Natural killer cell (primary cell): ENCODE data around the gene COL5A1. TPM values are rescaled to one million over a fixed set of nuclear protein-coding genes. Genes with fewer than 3 reads are reported as not detected.

Source experiments
- ATAC-seq, 3 donors: fragments of 150-1000 bp in 2 of 3; fragments of 200-7000 bp in 1 of 3; cut with Tn5 transposase; 1 replicate in 1 of 3; 2 replicates in 2 of 3; pipeline ENCODE4 v1.10.0; 2021; ENCODE audit warnings: mild to moderate bottlenecking in 2 of 3, moderate library complexity in 2 of 3
- DNase-seq, 2 donors: peaks; one replicate each; pipeline versions ENCODE4 v3.0.0 to v3.0.0-alpha.2; 2013 to 2021; ENCODE audit warnings: mixed read lengths in 1 of 2
- H3K27ac ChIP-seq: one replicate; pipeline ENCODE4 v1.5.1; 2013; ENCODE audit warnings: mild to moderate bottlenecking, low read length
- H3K27me3 ChIP-seq: one replicate; pipeline ENCODE4 v1.6.1; 2013; ENCODE audit warnings: low read length; ENCODE audit not compliant: control insufficient read depth, insufficient read depth
- H3K36me3 ChIP-seq: one replicate; pipeline ENCODE4 v1.6.1; 2013; ENCODE audit warnings: low read length; ENCODE audit not compliant: control insufficient read depth, insufficient read depth
- H3K4me1 ChIP-seq: one replicate; pipeline ENCODE4 v1.6.1; 2013; ENCODE audit warnings: low read length; ENCODE audit not compliant: control insufficient read depth, insufficient read depth
- H3K4me3 ChIP-seq: one replicate; pipeline ENCODE4 v1.5.1; 2013; ENCODE audit warnings: low read length
- H3K9me3 ChIP-seq: one replicate; pipeline ENCODE4 v1.6.1; 2013; ENCODE audit warnings: low read length; ENCODE audit not compliant: control insufficient read depth, insufficient read depth
- H3K27ac Mint-ChIP-seq, 2 donors: one replicate each; pipeline ENCODE4 v1.8.0; 2022; ENCODE audit warnings: mild to moderate bottlenecking in 2 of 2, mixed read lengths in 2 of 2, moderate library complexity in 1 of 2
- H3K27me3 Mint-ChIP-seq, 2 donors: one replicate each; pipeline ENCODE4 v1.8.0; 2022; ENCODE audit warnings: low read depth in 2 of 2, mixed read lengths in 2 of 2
- H3K36me3 Mint-ChIP-seq: one replicate; pipeline ENCODE4 v1.8.0; 2022; ENCODE audit warnings: mixed read lengths
- H3K4me1 Mint-ChIP-seq, 2 donors: one replicate each; pipeline ENCODE4 v1.8.0; 2022; ENCODE audit warnings: mixed read lengths in 2 of 2
- H3K4me3 Mint-ChIP-seq: one replicate; pipeline ENCODE4 v1.8.0; 2022; ENCODE audit warnings: mild to moderate bottlenecking, moderate library complexity, mixed read lengths
- H3K9me3 Mint-ChIP-seq, 2 donors: one replicate each; pipeline ENCODE4 v1.8.0; 2022; ENCODE audit warnings: mixed read lengths in 2 of 2
- WGBS: methylation state at CpG from one replicate; pipeline ENCODE4 v1.1.7; 2013; ENCODE audit warnings: missing lambda C conversion rate; ENCODE audit not compliant: insufficient coverage; 5-methylcytosine and 5-hydroxymethylcytosine counted together
- intact Hi-C: fragments of 100-400 bp; cut with micrococcal nuclease; formaldehyde crosslinking; loops from one replicate; pipeline ENCODE4 v1.14.2; 2022
- total RNA-seq, 4 donors: library from RNA; stranded (reverse); fragments of 120-200 nt in 1 of 4; gene quantifications; one replicate each; pipeline versions ENCODE4 v1.2.3 to v1.2.4, GENCODE V29; 2013 to 2022
- TF ChIP-seq, protein P1 (sequence below): fragments of 200-600 bp; IDR thresholded peaks from one replicate; pipeline ENCODE4 v1.8.0; 2022; ENCODE audit warnings: antibody characterized with exemption

Gene COL5A1
- total RNA-seq, 3 donors from 2014 or later (not counting 1 experiment from before 2014, with no cell fraction given): 0.11 to 0.28 (median 0.23) TPM

DNA sequence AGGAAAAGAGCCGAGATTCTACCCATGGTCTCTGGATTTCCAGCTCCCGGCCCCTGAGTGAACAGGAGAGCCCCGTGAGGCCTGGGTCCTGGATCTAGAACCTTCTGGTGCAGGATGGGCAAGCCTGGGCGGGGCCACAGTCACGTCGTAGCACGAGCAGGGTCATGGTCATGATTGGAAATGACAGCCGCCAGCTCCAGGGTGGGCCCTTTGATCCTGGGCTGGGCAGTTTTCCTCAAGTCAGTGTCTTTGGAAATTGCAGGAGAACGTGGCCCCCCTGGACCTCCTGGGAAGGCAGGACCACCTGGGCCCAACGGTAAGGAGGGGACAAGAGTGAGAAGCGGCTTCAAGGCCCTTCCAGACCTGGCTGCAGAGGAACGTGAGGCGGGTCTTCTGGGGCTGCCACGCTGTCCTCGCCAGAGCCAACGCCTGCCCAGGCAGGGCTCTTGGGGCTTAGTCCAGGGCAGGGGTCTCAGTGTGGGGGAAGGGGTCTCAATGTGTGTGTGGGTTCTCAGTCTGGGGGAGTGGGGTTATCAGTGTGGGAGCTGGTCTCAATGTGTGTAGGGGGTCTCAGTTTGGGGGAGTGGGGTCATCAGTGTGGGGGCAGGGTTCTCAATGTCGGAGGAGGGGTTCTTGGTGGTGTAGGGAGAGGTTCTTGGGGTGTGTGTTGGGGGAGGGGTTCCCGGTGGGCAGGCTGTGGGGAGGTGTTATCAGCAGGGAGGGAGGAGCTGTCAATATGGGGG, 241.6 kb downstream of the COL5A1 start:
- TF ChIP-seq, protein P1, sequence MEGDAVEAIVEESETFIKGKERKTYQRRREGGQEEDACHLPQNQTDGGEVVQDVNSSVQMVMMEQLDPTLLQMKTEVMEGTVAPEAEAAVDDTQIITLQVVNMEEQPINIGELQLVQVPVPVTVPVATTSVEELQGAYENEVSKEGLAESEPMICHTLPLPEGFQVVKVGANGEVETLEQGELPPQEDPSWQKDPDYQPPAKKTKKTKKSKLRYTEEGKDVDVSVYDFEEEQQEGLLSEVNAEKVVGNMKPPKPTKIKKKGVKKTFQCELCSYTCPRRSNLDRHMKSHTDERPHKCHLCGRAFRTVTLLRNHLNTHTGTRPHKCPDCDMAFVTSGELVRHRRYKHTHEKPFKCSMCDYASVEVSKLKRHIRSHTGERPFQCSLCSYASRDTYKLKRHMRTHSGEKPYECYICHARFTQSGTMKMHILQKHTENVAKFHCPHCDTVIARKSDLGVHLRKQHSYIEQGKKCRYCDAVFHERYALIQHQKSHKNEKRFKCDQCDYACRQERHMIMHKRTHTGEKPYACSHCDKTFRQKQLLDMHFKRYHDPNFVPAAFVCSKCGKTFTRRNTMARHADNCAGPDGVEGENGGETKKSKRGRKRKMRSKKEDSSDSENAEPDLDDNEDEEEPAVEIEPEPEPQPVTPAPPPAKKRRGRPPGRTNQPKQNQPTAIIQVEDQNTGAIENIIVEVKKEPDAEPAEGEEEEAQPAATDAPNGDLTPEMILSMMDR: no peak
- intact Hi-C loops: no loop called here
- Histone ChIP-seq H3K4me1 (no peaks in the 10 kb centered on the region), H3K9me3 (no peaks in the 10 kb centered on the region), H3K36me3 (no peaks in the 10 kb centered on the region), H3K4me3 (no peak overlapping the region), H3K27ac (no peak overlapping the region), H3K27me3 (no peaks in the 10 kb centered on the region)
- no peaks in the 10 kb centered on the region for H3K36me3 Mint-ChIP-seq
- DNase-seq (no peak), ATAC-seq (no peak)
- H3K27ac Mint-ChIP-seq: no peak overlapping the region
- no peak overlapping the region for H3K4me3 Mint-ChIP-seq
- H3K9me3 Mint-ChIP-seq: no peaks in the 10 kb centered on the region
- H3K4me1 Mint-ChIP-seq: peaks cover 0 to 5% of the 10 kb centered on the region in 2 donors
- 90% methylated on average over 18 of the region's 18 CpGs for WGBS
- peaks cover 0 to 12% of the 10 kb centered on the region in 2 donors for H3K27me3 Mint-ChIP-seq

DNA sequence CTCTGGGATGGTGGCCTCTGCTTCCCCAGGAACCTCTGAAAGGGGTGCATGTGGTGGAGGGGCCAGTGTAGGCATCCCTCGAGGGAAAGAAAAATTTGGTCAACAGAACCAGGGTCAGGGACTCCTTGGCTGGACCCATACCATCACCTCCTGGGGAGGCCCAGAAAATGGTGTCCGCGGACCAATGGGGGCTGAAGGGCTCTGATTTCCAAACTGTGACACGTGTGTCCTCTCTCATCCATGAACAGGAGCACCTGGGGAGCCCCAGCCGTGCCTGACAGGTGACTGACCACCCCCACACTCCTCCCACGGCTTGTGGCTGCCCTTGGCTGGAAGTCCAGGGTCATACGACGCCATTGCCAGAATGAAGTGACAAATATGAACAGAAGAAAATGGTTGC, 242.9 kb downstream of the COL5A1 start:
- Mint-ChIP-seq H3K4me1 (peaks cover 0 to 5% of the 10 kb centered on the region in 2 donors), H3K9me3 (no peaks in the 10 kb centered on the region), H3K27ac (no peak overlapping the region), H3K4me3 (no peak overlapping the region), H3K27me3 (peaks cover 0 to 12% of the 10 kb centered on the region in 2 donors), H3K36me3 (no peaks in the 10 kb centered on the region)
- DNase-seq: no peak
- Histone ChIP-seq H3K27me3 (no peaks in the 10 kb centered on the region), H3K36me3 (no peaks in the 10 kb centered on the region), H3K4me3 (no peak overlapping the region), H3K9me3 (no peaks in the 10 kb centered on the region), H3K27ac (no peak overlapping the region), H3K4me1 (no peaks in the 10 kb centered on the region)
- TF ChIP-seq, protein P1: no peak
- intact Hi-C loops: no loop called here
- no peak for ATAC-seq
- 78% methylated on average over 8 of the region's 8 CpGs for WGBS

DNA sequence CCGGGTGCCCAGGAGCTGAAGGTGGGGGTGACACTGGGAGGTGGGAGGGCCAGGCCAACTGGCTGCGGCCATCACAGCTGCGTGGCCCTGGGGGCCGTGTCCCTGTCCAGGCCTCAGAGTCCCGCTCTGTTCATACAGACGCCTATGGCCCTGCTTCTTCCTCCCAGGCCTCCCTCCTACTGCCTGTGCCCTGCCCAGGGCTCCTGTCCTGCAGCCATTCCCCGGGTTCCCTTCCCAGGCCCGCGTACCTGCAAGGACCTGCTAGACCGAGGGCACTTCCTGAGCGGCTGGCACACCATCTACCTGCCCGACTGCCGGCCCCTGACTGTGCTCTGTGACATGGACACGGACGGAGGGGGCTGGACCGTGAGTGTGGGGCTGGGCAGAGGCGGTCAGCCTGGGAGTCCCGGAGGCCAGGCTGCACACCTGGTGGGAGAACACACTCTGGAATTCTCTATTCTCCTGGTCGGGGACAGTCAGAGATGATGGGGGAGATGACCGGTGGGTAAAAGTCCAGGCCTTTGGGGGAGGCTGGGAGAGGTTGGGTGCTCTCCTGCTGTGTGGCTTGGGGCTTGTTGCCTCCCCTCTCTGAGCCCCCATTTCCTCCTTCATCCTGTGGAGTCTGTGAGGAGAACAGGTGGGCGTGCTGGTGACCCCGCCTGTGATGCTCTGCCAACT, 243.5 kb downstream of the COL5A1 start:
- ATAC-seq (no peak), DNase-seq (no peak)
- Mint-ChIP-seq H3K27ac (no peak overlapping the region), H3K36me3 (no peaks in the 10 kb centered on the region), H3K4me1 (peaks cover 0 to 5% of the 10 kb centered on the region in 2 donors), H3K4me3 (no peak overlapping the region), H3K9me3 (no peaks in the 10 kb centered on the region), H3K27me3 (peaks cover 0 to 10% of the 10 kb centered on the region in 2 donors)
- intact Hi-C loops: no loop called here
- Histone ChIP-seq H3K36me3 (no peaks in the 10 kb centered on the region), H3K4me3 (no peak overlapping the region), H3K9me3 (no peaks in the 10 kb centered on the region), H3K27me3 (no peaks in the 10 kb centered on the region), H3K4me1 (no peaks in the 10 kb centered on the region), H3K27ac (no peak overlapping the region)
- TF ChIP-seq, protein P1: no peak
- 90% methylated on average over 22 of the region's 22 CpGs for WGBS
